GM19455 (cell line): ENCODE results near the gene CCDC188.

Experiments
- ATAC-seq: cut with Tn5 transposase; IDR thresholded peaks from one replicate; pipeline ENCODE4 v1.9.1; 2021; ENCODE audit not compliant: unreplicated experiment

The CCDC188 gene

DNA sequence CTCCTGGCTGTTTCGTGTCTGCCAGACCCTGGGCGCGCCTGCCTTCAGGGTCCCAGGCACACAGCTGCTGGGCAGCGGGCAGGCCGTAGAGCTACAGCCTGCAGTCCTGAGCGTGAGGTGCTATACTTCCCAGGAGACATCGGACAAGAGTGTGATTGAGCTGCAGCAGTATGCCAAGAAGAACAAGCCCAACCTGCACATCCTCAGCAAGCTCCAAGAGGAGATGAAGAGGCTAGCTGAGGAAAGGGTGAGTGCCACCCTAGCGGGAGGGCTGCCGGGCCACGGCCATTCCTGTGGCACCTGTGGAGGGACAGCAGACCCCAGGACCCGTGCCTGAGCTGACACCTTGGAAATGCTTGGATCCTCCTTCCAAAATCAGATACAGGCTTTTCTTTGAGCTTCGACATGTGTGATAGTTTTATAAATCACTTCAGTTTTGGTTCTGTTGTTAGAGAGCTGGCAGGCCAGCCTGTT lies 42.1 kb downstream of the CCDC188 start:
- no peak for ATAC-seq

DNA sequence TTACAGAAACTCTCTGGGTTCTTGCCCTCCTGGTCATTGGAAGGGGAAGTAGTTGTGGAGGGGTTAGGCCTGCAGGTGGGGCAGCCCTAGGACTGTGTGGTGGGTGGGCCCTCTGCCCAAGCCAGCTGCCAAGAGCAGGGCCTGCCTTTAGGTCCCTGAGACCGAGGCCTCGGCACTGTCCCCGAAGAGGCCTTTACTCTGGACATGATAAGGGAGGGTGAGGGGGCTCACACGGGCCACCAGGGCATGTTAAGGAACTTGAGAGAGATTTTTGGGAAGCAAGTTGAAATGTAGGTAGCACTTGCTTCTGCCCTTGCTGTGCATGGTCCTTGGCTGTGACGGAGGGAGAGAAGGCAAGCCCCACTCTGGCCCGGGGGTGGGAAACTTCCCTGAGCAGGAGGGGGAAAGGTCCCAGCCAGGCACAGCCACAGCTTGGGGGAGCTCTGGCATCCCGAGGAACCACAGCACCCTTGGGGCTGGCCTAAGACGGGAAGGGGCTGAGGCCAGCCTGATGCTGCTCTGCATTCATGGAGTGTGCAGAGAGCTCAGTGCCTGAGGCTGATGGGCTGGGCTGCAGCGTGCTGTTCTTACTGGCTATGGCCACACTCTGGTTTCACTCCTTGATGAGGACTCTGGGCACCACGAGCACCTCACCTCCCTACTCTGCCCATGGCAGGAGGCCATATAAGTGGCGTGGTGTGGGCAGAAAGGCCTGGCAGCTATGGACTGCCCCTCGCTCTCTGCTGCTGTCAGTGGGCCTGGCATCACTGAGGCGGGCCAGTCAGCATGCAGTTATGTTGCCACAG lies 42.7 kb downstream of the CCDC188 start:
- no peak for ATAC-seq

DNA sequence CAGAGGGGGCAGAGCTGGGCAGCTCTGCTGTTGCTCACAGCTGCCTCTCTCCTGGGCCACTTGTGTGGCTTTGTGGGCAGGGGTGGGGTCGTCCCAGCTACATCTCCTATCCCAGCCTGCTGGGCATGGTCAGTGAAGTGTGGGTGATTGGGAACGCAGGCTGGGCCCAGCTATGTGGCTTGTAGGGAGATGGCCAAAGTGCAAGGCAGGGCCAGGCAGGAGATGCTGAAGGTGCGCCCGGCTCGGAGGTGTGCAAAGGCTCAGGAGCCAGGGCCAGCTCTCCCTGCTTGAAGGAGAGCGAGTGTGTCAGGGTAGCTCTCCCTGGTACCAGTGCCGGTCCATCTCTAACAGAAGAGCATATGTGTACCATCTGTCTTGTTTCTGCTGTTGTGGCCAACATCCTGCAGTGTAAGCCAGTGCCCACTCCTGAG lies 43.4 kb downstream of the CCDC188 start:
- no peak for ATAC-seq

DNA sequence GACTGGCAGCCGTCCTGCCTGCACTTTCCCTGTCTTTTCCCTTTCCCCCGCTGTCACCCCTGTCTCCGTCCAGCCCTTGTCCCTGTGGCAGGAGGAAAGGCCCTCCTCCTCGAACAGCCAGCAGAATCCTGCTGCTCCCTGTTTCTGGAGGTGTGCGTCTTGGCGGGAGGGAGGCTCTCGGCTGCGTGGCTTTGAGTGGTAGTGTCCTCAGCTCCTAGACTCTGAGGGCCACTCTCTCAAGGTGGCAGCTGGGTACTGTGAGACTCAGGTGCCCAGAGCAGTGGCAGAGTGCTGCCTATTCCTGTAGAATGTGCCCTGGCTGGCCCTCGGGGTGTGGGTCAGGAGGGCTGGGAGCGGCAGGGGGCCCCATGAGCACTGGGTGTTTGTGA lies 44.0 kb downstream of the CCDC188 start:
- ATAC-seq = no peak

DNA sequence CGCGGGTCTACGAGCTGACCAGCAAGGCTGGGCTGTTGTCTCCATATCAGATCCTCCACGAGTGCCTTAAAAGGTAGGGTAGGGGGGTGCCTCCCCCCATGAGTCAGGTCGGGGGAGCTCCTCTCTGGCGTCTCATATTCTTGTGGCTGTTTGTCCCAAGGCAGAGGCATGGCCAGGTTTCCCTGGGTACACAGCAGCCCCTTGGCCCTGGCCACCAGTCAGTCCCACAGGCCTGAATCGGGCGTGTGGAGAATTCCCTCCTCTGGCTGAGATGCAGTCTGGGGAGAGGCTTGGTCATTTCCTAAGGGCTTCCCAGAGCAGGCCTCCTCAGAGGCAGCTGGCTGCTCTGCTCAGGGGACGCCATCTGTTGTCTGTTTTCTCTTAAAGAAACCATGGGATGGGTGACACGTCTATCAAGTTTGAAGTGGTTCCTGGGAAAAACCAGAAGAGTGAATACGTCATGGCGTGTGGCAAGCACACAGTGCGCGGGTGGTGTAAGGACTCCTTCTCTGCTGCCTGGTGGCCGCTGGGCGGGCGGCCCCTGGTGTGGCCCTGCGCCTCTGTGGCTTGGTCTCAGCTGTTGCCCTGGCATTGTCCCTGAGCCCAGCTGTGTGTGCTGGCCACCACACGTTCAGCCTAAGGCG lies 44.5 kb downstream of the CCDC188 start:
- no peak for ATAC-seq

DNA sequence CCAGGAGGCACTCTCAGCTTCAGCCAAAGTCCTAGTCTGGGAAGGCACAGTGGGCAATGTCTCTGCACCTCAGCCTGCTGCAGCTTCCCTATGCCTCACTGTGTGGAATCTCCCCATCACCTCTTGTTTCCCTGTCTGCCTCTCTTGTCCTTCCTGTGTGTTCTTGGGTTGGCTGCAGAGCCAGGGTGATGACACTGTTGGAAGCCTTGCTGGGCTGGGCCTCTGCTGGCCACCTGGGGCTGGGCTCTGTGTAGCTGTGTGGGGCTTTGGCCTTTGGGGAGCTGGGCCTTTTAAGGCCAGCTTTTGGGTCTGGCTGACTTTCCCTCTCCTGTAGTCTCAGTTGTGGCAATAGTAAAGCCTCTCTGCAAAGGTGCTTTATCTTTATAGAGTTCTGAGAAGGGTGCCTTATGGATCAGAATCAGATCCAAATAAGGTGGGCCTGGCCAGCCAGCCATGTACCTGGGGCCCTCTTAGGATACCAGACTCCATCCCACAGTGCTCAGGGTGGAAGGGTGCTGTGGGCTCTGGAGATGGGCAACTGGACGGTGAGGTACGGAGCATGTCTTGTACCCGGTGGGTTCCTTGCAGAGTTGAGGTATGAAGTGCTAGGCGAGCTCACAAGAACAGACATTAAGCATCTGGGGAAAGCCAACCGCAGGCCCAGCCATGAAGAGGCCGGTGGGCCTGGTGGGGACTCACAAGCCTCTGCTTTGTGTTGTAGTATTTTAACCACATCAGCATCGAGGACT lies 45.2 kb downstream of the CCDC188 start:
- ATAC-seq = no peak

DNA sequence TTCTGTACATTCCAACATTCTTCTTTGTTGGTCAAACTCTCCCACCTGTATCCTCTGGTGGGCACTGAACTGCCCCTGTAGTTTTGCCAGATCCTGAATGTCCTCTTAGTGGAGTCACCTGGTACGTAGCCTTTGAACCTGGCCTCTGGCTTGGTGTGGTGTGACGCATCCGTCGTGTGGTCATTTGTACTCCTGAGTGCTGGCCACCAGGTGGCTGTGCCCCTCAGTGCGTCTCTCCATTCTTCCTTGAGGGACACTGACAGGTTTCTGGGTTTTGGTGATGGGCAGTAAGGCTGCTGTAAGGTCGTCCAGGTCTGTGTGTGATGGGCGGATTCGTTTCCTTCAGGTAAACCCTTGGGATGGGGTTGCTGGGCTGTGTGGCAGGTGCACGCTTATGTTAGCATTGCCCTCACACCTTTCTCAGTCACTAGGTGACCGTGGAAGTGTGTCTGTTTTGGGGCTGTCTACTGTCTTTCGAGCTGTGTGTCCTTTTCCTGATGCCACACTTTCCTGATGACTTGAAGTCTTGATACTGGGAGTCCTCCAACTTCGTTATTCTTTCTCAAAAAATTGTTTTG lies 48.6 kb downstream of the CCDC188 start:
- ATAC-seq = no peak

DNA sequence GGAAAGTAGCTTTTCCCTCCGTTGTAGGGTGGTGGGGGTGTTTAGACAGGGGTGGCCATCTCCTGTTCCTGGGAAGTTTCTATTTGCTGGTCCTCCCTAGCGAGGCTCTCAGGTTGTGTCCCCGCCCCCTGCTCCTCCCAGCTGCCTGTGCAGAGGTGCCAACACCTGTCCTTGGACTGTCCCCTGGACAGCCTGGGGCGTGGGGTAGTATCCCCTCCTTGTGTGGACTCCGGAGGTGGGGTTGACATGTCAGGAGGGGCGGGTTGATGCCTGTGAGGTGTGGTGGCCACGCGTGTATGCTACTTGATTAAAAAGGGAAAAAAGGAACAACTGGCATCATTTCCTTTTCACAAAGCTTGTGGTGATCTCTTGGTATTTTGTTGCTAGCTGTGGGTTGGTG lies 49.2 kb downstream of the CCDC188 start:
- ATAC-seq = no peak

DNA sequence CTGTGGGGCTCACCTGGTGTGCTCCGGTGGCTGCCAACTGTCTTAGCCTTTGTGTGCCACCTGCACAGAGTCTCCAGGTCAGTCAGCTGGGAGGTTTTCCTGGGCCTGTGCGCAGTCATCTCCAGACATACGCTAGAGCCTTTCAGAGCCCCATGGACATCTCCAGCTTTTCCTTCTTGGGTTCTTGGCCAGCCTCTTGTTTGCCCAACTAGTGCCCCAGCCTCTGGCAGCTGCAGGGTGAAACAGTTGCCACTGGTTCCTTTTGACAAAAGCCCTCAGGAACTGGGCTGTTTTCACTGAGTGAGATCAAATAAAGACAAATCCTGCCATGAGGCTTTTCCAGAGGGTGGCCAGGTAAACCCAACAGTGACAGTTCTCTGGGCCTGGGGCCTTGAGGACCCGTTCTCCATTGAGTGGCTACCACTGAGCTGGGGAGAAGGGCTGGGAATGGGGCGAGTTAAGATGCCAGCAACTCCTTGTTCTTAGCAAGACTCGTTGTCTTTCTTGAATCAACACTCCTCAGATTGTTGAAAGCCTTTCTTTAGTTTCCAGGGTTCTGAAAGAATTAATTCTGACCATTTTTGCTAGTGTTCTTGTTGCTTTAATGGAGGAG lies 51.6 kb downstream of the CCDC188 start:
- ATAC-seq = no peak
